Activated T-cell treated with anti-CD3 and anti-CD28 coated beads, Interleukin-2, amount 50 U/mL, for 4 hours (primary cell): Measurements from ENCODE around the gene FBXO41. TPM values are rescaled to one million over a fixed set of nuclear protein-coding genes. Genes with fewer than 3 reads are reported as not detected.

Source experiments
- ATAC-seq, 2 donors: fragments of 200-7000 bp; cut with Tn5 transposase; one replicate each; pipeline ENCODE4 v1.10.0; 2021
- DNase-seq: peaks from one replicate; pipeline ENCODE4 v3.0.0-alpha.2; 2020
- H3K27me3 Mint-ChIP-seq: one replicate; pipeline ENCODE4 v1.8.0; 2021; ENCODE audit warnings: low read depth, mixed read lengths
- H3K36me3 Mint-ChIP-seq: one replicate; pipeline ENCODE4 v1.8.0; 2022; ENCODE audit warnings: mixed read lengths; ENCODE audit not compliant: insufficient read depth
- H3K4me1 Mint-ChIP-seq: one replicate; pipeline ENCODE4 v1.8.0; 2021; ENCODE audit warnings: low read depth, mixed read lengths
- H3K4me3 Mint-ChIP-seq: one replicate; pipeline ENCODE4 v1.8.0; 2021; ENCODE audit warnings: mild to moderate bottlenecking, moderate library complexity, mixed read lengths
- H3K9me3 Mint-ChIP-seq: one replicate; pipeline ENCODE4 v1.8.0; 2021; ENCODE audit warnings: mixed read lengths
- total RNA-seq, 3 donors: library from RNA; stranded (reverse); gene quantifications; one replicate each; pipeline ENCODE4 v1.2.1, GENCODE V29; 2021

The FBXO41 gene, protein sequence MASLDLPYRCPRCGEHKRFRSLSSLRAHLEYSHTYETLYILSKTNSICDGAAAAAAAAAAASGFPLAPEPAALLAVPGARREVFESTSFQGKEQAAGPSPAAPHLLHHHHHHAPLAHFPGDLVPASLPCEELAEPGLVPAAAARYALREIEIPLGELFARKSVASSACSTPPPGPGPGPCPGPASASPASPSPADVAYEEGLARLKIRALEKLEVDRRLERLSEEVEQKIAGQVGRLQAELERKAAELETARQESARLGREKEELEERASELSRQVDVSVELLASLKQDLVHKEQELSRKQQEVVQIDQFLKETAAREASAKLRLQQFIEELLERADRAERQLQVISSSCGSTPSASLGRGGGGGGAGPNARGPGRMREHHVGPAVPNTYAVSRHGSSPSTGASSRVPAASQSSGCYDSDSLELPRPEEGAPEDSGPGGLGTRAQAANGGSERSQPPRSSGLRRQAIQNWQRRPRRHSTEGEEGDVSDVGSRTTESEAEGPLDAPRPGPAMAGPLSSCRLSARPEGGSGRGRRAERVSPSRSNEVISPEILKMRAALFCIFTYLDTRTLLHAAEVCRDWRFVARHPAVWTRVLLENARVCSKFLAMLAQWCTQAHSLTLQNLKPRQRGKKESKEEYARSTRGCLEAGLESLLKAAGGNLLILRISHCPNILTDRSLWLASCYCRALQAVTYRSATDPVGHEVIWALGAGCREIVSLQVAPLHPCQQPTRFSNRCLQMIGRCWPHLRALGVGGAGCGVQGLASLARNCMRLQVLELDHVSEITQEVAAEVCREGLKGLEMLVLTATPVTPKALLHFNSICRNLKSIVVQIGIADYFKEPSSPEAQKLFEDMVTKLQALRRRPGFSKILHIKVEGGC
- 10 to 100 TPM; 18.8 to 28.1 (median 27.6) TPM for total RNA-seq

DNA sequence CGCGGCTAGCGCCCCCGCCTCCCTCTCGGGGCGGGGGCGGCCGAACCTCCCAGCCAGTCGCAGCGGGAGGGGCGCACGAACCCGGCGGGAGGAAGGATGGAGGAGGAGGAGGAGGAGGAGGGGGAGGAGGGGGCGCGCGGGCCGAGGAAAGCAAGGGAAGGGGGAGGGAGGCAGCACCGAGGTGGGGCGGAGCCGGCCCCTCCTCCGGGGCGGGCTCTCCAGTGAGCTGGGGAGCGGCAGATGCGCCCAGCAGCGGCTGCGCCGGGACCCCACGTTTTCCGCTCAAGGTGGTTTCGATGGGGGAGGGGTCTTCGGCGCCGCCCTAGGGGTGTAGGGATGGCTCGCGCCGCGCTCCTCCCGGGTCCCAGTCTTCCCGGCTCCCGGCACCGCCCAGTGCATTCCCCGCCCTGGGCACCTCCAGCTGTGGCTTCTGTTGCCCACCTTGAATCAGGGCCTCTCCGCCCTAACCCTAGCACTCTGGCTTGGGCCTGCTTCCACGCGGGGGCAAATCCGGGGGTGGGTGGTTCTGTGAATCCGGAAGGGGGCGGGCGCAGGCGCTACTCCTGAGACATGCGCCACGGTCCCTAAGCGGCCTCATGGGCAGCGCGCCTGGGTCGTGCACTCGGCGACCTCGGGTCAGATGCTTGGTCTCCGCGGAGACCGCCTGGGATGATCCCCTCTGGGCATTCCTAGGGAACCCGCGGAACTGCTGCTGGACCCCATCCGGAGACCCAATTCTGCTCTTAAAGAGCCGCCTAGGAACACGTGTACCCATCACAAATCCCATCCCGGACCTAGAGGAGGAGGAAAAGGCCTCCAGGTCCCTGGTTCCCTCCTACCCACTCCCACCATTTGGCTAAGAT lies at the start of gene FBXO41:
FBXO41 (minus strand) TSS at position 183 of the 863 bp plus-strand sequence. CDS start 14,848 bp downstream, outside the sequence.
- Mint-ChIP-seq H3K36me3 (peaks cover 4% of the 10 kb centered on the region), H3K9me3 (no peaks in the 10 kb centered on the region), H3K4me1 (peaks cover 18% of the 10 kb centered on the region), H3K4me3 (peak within 1 kb of the TSS; percentile 83), H3K27me3 (peaks cover 14% of the 10 kb centered on the region)
- peak; percentile 88 to 90 for ATAC-seq
- peak; percentile 74 for DNase-seq

DNA sequence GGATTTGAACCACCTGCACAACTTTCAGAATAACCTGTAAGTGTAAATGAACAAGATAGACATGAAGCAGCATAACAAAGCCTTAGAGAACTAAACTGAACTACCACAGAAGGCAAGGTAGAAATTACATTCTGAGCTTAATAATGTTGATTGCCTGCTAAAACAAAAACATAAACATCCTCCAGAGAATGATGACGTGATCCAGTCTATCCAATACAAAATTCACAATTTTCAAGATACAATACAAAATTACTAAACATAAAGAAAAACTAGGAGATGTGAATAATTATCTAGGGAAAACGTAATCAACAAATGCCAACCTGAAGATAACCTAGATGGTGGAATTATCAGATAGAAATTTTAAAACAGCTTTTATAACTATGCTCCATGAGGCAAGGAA lies 49.8 kb upstream of the FBXO41 start:
- H3K4me3 Mint-ChIP-seq: no peak overlapping the region
- no peak for ATAC-seq
- DNase-seq: no peak
- peaks cover 11% of the 10 kb centered on the region for H3K9me3 Mint-ChIP-seq
- no peaks in the 10 kb centered on the region for H3K4me1 Mint-ChIP-seq
- H3K27me3 Mint-ChIP-seq: peaks cover 21% of the 10 kb centered on the region
- H3K36me3 Mint-ChIP-seq: no peaks in the 10 kb centered on the region

DNA sequence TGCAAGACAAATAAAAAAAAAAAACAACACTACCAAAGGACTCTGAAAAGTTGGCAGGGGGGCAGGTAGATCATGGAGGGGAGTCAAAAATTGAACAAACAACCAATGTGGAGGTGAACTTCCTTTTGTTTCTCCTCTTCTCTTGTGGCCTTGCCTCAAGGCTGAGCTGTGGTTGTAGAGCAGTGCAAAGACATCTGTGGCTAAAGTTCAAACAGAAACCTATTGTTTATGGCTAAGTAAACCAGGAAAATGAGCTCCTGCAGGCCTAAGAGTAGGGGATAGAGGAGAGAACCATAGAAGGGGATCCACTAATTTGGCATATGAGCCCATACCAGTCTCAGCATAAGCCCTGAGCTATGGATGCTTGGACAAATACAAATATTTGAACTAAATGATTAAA lies 49.3 kb upstream of the FBXO41 start:
- Mint-ChIP-seq H3K9me3 (peaks cover 11% of the 10 kb centered on the region), H3K4me1 (no peaks in the 10 kb centered on the region), H3K4me3 (no peak overlapping the region), H3K27me3 (peaks cover 25% of the 10 kb centered on the region), H3K36me3 (no peaks in the 10 kb centered on the region)
- ATAC-seq (no peak), DNase-seq (no peak)

DNA sequence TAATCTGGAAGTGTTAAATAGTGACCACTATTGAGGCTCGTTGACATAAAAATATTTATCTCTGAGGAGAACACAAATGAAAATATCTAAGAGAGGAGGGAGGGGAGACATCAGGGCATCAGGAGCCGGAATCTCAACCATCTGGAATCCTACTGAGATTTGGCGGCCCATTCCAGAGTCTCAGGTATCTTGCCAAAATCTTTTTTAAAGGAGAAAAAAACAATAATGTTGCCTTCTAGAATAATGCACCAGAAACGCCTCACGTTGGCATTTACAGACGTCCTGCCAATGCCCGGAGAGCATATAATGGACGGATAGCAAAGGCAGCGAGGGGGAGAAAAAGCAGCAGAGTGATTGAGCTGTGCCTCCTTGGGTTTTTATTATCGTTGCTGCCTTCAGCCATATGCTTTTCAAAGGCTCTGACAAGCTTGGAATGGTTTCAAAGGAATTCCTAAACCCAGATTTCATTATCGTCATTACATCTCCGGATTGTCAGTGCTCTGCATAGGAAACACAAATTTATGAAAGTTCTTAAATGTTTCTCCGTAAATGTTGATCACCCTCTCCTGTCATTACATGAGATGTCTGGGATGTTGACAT lies 39.9 kb upstream of the FBXO41 start:
- Mint-ChIP-seq H3K27me3 (peaks cover 49% of the 10 kb centered on the region), H3K9me3 (no peaks in the 10 kb centered on the region)
- no peak for ATAC-seq

DNA sequence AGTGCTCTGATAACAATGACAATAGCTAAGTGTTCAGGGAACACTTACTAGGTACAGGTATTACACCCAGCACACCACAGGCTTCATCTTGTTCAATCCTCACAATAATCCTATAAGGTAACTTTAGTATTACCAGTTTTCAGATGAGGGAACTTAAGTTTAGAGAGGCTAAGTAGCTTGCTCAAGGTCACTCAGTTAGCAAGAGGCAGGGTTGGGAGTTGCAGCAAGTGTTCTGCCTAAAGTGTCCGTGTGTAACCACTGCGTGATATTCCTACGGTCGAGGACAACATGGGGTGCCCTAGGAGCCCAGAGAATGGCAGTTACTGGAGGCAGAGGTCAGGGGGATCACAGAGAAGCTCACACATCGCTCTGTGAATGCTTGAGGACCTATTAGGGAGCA lies 39.3 kb upstream of the FBXO41 start:
- no peak overlapping the region for H3K4me3 Mint-ChIP-seq
- peaks cover 46% of the 10 kb centered on the region for H3K27me3 Mint-ChIP-seq
- DNase-seq: no peak
- no peaks in the 10 kb centered on the region for H3K36me3 Mint-ChIP-seq
- H3K4me1 Mint-ChIP-seq: no peaks in the 10 kb centered on the region
- ATAC-seq: no peak
- H3K9me3 Mint-ChIP-seq: no peaks in the 10 kb centered on the region

More for the DNA sequence above, 39.9 kb upstream of the FBXO41 start:
- Mint-ChIP-seq H3K4me1 (no peaks in the 10 kb centered on the region), H3K4me3 (no peak overlapping the region), H3K36me3 (no peaks in the 10 kb centered on the region)
- DNase-seq: no peak

DNA sequence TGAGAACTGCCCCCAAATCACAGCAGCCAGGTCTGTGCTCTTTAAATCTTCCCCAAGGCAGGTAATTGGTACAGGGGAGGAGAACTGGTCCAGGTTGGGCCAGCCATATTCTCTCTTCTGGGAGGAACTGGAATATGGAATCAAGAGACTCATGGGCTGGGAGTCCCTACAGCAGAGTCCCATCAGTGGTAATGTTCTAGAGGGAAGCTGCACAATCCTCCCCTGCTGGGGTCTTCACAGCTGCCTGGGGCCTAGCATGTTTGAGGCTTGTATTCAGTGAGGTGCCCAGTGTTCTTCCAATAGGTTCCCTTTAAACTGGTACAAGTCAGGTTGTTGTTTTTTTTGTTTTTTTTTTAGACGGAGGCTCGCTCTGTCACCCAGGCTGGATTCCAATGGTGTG lies 30.2 kb upstream of the FBXO41 start:
- H3K36me3 Mint-ChIP-seq: no peaks in the 10 kb centered on the region
- H3K9me3 Mint-ChIP-seq: peaks cover 4% of the 10 kb centered on the region
- H3K4me1 Mint-ChIP-seq: no peaks in the 10 kb centered on the region
- no peak for DNase-seq
- H3K4me3 Mint-ChIP-seq: no peak overlapping the region
- ATAC-seq: no peak
- peaks cover 20% of the 10 kb centered on the region for H3K27me3 Mint-ChIP-seq

DNA sequence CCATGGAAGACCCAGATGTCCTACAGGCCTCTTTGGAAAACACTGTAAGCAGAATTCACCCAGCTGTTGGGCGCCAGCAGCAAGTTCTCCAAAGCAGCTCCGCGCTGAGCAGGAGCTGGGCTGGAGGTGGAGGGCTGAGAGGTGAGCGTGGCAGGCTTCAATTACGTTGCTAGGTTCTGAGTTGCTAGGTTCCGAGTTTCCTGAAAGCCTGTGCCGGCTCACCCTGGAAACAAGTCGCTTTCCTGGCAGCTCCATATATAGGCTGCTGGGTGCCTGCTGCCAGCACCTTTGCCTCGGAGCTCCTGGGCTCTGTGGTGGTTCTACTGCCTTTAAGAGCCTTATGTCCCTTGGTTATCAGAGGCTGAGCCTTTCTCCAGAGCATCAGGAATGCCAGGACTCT lies 23.4 kb upstream of the FBXO41 start:
- no peak for DNase-seq
- peaks cover 4% of the 10 kb centered on the region for H3K9me3 Mint-ChIP-seq
- no peak for ATAC-seq
- H3K27me3 Mint-ChIP-seq: peaks cover 19% of the 10 kb centered on the region
- no peaks in the 10 kb centered on the region for H3K36me3 Mint-ChIP-seq
- no peak overlapping the region for H3K4me3 Mint-ChIP-seq
- H3K4me1 Mint-ChIP-seq: no peaks in the 10 kb centered on the region

DNA sequence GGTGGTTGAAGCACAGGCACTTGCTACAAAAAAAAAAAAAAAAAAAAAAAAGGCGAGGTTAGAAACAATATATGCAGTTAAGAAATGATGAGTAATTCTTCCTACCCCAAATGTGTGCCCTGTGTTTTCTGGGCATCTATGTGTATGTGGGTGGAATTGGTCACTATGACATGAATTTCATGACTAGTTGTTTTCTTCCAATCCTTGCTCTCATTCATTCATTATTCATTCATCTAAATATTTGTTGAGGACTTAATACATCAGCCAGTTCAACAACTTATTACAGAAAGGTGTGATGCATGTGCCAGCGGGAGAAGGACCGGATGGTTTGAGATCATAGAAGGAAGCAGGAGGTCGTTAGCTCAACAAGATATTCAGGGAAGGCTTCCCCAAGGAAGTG lies 17.4 kb upstream of the FBXO41 start:
- ATAC-seq (no peak), DNase-seq (no peak)
- H3K4me3 Mint-ChIP-seq: no peak overlapping the region
- H3K9me3 Mint-ChIP-seq: no peaks in the 10 kb centered on the region
- no peaks in the 10 kb centered on the region for H3K36me3 Mint-ChIP-seq
- H3K27me3 Mint-ChIP-seq: peaks cover 42% of the 10 kb centered on the region
- H3K4me1 Mint-ChIP-seq: no peaks in the 10 kb centered on the region

DNA sequence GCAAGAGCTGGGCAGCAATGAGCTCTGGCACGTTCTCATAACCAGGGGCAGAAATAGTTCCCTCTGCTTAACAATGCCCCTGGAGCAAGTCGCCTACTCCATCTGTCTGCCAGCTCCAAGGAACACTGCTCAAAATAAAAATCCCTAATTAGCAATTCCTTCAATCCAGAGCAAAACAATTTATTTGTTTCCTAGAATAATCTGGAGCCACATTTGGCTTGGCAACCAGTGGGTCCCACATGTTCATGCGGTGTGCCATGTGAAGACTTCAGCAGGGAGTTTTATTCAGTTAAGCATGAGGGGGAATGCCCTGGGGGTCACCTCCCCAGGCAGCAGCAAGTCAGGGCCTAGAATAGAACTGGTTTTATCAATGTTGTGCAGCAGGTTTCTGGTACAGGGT lies 16.6 kb upstream of the FBXO41 start:
- Mint-ChIP-seq H3K27me3 (peaks cover 49% of the 10 kb centered on the region), H3K9me3 (no peaks in the 10 kb centered on the region), H3K36me3 (no peaks in the 10 kb centered on the region), H3K4me1 (no peaks in the 10 kb centered on the region), H3K4me3 (no peak overlapping the region)
- ATAC-seq: no peak
- no peak for DNase-seq

DNA sequence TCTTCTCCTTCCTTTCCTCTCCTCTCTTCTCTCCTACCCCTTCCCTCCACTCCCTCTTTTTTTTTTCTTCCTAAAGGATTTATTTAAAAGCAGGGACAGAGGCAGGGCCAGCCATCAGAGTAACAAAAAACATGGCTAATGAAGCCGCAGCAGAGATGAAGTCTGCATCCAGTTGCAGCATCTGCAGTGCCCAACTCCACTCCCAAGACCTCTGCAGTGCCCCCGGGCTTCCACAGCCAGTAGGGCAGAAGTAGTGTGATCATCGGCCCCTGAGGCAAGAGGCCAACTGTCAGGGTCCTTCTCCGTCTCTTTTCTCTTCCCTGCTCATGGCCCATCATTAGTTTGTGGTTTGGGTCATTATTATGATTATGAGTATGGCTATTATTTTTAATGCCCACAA lies 13.3 kb upstream of the FBXO41 start:
- no peaks in the 10 kb centered on the region for H3K36me3 Mint-ChIP-seq
- DNase-seq: no peak
- no peak for ATAC-seq
- peaks cover 5% of the 10 kb centered on the region for H3K4me1 Mint-ChIP-seq
- H3K4me3 Mint-ChIP-seq: no peak overlapping the region
- no peaks in the 10 kb centered on the region for H3K9me3 Mint-ChIP-seq
- H3K27me3 Mint-ChIP-seq: peaks cover 61% of the 10 kb centered on the region

DNA sequence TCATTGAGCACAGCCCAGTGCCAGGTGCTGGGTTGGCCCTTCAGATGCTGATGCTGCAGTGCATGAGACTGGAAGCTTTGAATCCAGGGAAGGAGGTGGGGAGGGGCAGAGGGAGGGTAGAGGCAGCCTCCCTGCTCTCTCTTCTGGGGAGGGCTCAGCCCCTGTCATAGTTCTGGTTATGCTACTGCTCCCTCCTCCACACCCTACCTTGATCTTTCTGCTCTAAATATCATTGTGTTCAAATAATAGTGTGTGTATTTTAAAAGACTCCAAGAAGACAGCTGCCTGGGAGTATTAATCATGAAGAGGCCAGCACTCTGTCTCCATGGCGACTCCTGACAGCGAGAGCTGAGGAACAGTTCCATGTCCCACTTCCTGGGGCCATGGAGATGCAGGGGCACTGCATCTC lies 12.9 kb upstream of the FBXO41 start:
- ATAC-seq: no peak
- peaks cover 60% of the 10 kb centered on the region for H3K27me3 Mint-ChIP-seq
- H3K36me3 Mint-ChIP-seq: no peaks in the 10 kb centered on the region
- peaks cover 6% of the 10 kb centered on the region for H3K4me1 Mint-ChIP-seq
- no peak for DNase-seq
- H3K4me3 Mint-ChIP-seq: no peak overlapping the region
- no peaks in the 10 kb centered on the region for H3K9me3 Mint-ChIP-seq

DNA sequence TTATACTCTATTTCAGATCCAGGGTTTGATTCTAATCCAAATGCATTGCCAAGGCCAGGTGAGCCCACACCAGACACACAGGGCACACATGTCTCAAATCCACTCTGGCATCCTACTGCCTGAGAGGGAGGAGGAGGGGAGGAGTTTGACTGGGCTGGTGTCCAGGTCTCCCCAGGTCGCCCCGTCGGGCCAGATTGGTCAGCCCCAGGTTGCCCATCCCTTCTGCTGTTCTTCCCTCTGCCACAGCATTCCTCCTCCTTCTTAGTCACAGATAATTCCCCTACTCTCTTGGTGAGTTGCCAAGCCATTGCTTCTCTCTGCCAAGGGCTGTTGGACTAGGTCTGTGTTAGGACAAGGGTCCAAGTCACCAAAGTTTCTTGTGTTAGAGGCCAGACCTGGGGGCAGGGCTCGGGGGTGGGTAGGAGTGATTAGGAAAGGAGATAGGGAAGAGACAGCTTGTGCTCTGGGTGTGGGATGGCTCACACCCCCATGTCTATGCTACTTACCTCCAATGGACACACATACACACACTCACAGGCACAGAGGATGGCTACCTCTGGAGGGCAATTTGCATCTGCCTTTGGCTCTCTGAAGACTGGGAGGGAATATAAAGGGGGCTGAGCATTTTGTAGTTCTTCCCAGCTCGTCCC lies 11.6 kb upstream of the FBXO41 start:
- no peak for ATAC-seq
- Mint-ChIP-seq H3K9me3 (no peaks in the 10 kb centered on the region), H3K4me1 (peaks cover 12% of the 10 kb centered on the region), H3K4me3 (no peak overlapping the region), H3K36me3 (no peaks in the 10 kb centered on the region), H3K27me3 (peaks cover 66% of the 10 kb centered on the region)
- DNase-seq: no peak

DNA sequence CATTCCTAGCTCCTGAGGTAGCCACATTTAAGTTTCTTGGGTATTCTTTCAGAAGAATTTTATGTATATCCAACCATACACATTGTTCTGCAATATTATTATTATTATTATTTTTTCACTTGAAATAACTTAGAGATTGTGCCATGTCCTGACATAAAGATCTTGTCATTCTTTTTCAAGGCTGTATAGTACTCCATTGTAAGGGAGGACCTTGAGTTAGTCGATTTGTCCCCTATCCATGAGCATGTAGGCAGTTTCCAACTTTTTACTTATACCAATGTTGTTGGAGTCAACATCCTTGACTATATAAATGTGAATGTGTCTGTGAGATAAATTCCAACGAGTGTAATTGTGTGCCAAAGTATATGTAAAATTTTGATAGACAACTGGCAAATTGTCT lies 10.0 kb upstream of the FBXO41 start:
- H3K9me3 Mint-ChIP-seq: no peaks in the 10 kb centered on the region
- H3K4me3 Mint-ChIP-seq: no peak overlapping the region
- H3K36me3 Mint-ChIP-seq: no peaks in the 10 kb centered on the region
- no peak for DNase-seq
- peaks cover 64% of the 10 kb centered on the region for H3K27me3 Mint-ChIP-seq
- H3K4me1 Mint-ChIP-seq: peaks cover 16% of the 10 kb centered on the region
- no peak for ATAC-seq
